GM12878 (cell line): ENCODE measurements around the gene TLE2. TPM values are rescaled to one million over a fixed set of nuclear protein-coding genes. Genes with fewer than 3 reads are reported as not detected.

Experiments
- ATAC-seq: fragments of 200-7000 bp; cut with Tn5 transposase; 3 replicates; pipeline ENCODE4 v1.9.1; 2020; ENCODE audit warnings: mild to moderate bottlenecking, moderate library complexity
- BruUV-seq: library from RNA; stranded (reverse); fragments of 400-500 nt; replicated peaks from 2 replicates; lab custom pipeline; 2021; lab: Mats Ljungman, UMichigan
- CTCF ChIA-PET: fragments of 300-600 bp; sonication (Branson Sonifier 250); formaldehyde crosslinking; extraction: SDS; loops from one replicate; lab custom pipeline; 2021; ENCODE audit warnings: inconsistent platforms; lab: Yijun Ruan, JAX
- POLR2A ChIA-PET: fragments of 350-600 bp; formaldehyde crosslinking; extraction: SDS; loops from one replicate; lab custom pipeline; 2021; ENCODE audit warnings: inconsistent platforms; lab: Charles Lee
- RAD21 ChIA-PET: fragments of 300-600 bp; sonication (Branson Sonifier 250); formaldehyde crosslinking; loops from one replicate; lab custom pipeline; 2023; ENCODE audit warnings: antibody characterized with exemption; ENCODE audit not compliant: unreplicated experiment; lab: Charles Lee
- SMC1A ChIA-PET: fragments of 300-600 bp; sonication (Branson Sonifier 250); formaldehyde crosslinking; loops from one replicate; lab custom pipeline; 2023; ENCODE audit not compliant: unreplicated experiment, uncharacterized antibody; lab: Charles Lee
- DNase-seq: peaks from one replicate; pipeline ENCODE4 v3.0.0-alpha.2; 2011; ENCODE audit warnings: low read depth, low spot score
- FAIRE-seq: peaks from 3 replicates; lab custom pipeline; 2011; peaks lifted over from hg19 to GRCh38; lab: Jason Lieb, UNC
- H2AFZ ChIP-seq: 2 replicates; pipeline ENCODE4 v1.6.0; 2011; ENCODE audit warnings: low read depth, low read length, control low read depth; ENCODE audit not compliant: control insufficient read depth
- H3K27ac ChIP-seq: 2 replicates; pipeline ENCODE4 v1.5.1; 2011; ENCODE audit warnings: control low read depth; ENCODE audit not compliant: control insufficient read depth, insufficient read depth
- H3K27me3 ChIP-seq, 2 experiments: replicated peaks in 1 of 2; 2 replicates each; pipeline versions ENCODE4 v1.6.0 to v1.6.1; 2011; ENCODE audit warnings: low read length in 1 of 2; ENCODE audit not compliant: control insufficient read depth in 2 of 2, insufficient read depth in 2 of 2
- H3K36me3 ChIP-seq, 2 experiments: 2 replicates each; pipeline ENCODE4 v1.5.1; 2011; ENCODE audit warnings: low read length in 1 of 2; ENCODE audit not compliant: control insufficient read depth in 2 of 2, insufficient read depth in 2 of 2
- H3K4me1 ChIP-seq: 2 replicates; pipeline ENCODE4 v1.6.1; 2011; ENCODE audit warnings: mild to moderate bottlenecking, low read length, moderate library complexity, mixed read lengths; ENCODE audit not compliant: control insufficient read depth, insufficient read depth
- H3K4me2 ChIP-seq: 2 replicates; pipeline ENCODE4 v1.6.0; 2011; ENCODE audit warnings: control low read depth; ENCODE audit not compliant: control insufficient read depth, insufficient read depth
- H3K4me3 ChIP-seq: fragments of 200-600 bp; sonication (generic); 2 replicates; pipeline ENCODE4 v1.5.1; 2016
- H3K79me2 ChIP-seq: 2 replicates; pipeline ENCODE4 v1.6.0; 2011; ENCODE audit warnings: low read length; ENCODE audit not compliant: control insufficient read depth, insufficient read depth
- H3K9ac ChIP-seq: 2 replicates; pipeline ENCODE4 v1.8.0; 2011; ENCODE audit warnings: low read length, control low read depth, mixed read lengths; ENCODE audit not compliant: control insufficient read depth, insufficient read depth
- H3K9me3 ChIP-seq: replicated peaks from 3 replicates; pipeline ENCODE4 v1.5.1; 2011; ENCODE audit warnings: mild to moderate bottlenecking, low read length; ENCODE audit not compliant: control insufficient read depth, insufficient read depth
- H4K20me1 ChIP-seq: 2 replicates; pipeline ENCODE4 v1.6.0; 2011; ENCODE audit not compliant: control insufficient read depth, insufficient read depth
- ATF2 ChIP-seq: IDR thresholded peaks from 2 replicates; pipeline ENCODE4 v1.6.1; 2012; ENCODE audit warnings: low read length, inconsistent platforms
- BACH1 ChIP-seq: fragments of 450-650 bp; IDR thresholded peaks from 2 replicates; pipeline ENCODE4 v1.6.1; 2017; ENCODE audit warnings: mild to moderate bottlenecking, borderline replicate concordance
- CHD4 ChIP-seq: fragments of 200-600 bp; sonication (generic); IDR thresholded peaks from 2 replicates; pipeline ENCODE4 v1.6.1; 2016; ENCODE audit warnings: mild to moderate bottlenecking
- CREB1 ChIP-seq: IDR thresholded peaks from 2 replicates; pipeline ENCODE4 v1.6.1; 2012; ENCODE audit warnings: low read depth, mild to moderate bottlenecking, inconsistent platforms
- EZH2 ChIP-seq: IDR thresholded peaks from 2 replicates; pipeline ENCODE4 v1.6.1; 2012; ENCODE audit warnings: low read depth, mild to moderate bottlenecking, control low read depth, inconsistent platforms, low read length, borderline replicate concordance; ENCODE audit not compliant: control insufficient read depth
- MTA3 ChIP-seq: IDR thresholded peaks from 2 replicates; pipeline ENCODE4 v1.6.1; 2012; ENCODE audit warnings: low read length, inconsistent platforms, borderline replicate concordance
- NBN ChIP-seq: fragments of 450-650 bp; IDR thresholded peaks from 2 replicates; pipeline ENCODE4 v1.6.1; 2016
- SMC3 ChIP-seq: IDR thresholded peaks from 2 replicates; pipeline ENCODE4 v1.6.1; 2011; ENCODE audit warnings: low read length, improper control_type of control experiment, borderline replicate concordance
- SREBF1 ChIP-seq: IDR thresholded peaks from 2 replicates; pipeline ENCODE4 v1.6.1; 2012; ENCODE audit warnings: mild to moderate bottlenecking, low read length
- SREBF2 ChIP-seq: IDR thresholded peaks from 2 replicates; pipeline ENCODE4 v1.6.1; 2012; ENCODE audit warnings: mild to moderate bottlenecking, low read length
- ZBED1 ChIP-seq: IDR thresholded peaks from 2 replicates; pipeline ENCODE4 v1.6.1; 2016; ENCODE audit warnings: borderline replicate concordance
- ZBTB11 ChIP-seq: fragments of 450-650 bp; formaldehyde crosslinking; IDR thresholded peaks from 2 replicates; pipeline ENCODE4 v1.5.0; 2022; ENCODE audit warnings: mild to moderate bottlenecking, missing genetic modification characterization
- ZBTB40 ChIP-seq: fragments of 450-650 bp; IDR thresholded peaks from 2 replicates; pipeline ENCODE4 v1.6.1; 2016; ENCODE audit warnings: mild to moderate bottlenecking, moderate library complexity, borderline replicate concordance
- ZNF384 ChIP-seq: IDR thresholded peaks from 2 replicates; pipeline ENCODE4 v1.6.1; 2012; ENCODE audit warnings: low read depth, mild to moderate bottlenecking, low read length, improper control_type of control experiment, borderline replicate concordance
- WGBS: methylation state at CpG from one replicate; pipeline ENCODE4 v1.1.6; 2016; ENCODE audit warnings: low lambda C conversion rate; ENCODE audit not compliant: insufficient replicate concordance, insufficient coverage; ENCODE audit errors: missing lambda C conversion rate; 5-methylcytosine and 5-hydroxymethylcytosine counted together
- in situ Hi-C: fragments of 300-500 bp; cut with MboI; formaldehyde crosslinking; loops from 9 replicates; pipeline ENCODE4 v1.14.3; 2018; ENCODE audit warnings: mixed read lengths
- intact Hi-C: fragments of 100-400 bp; cut with micrococcal nuclease; formaldehyde crosslinking; loops from one replicate; pipeline ENCODE4 v1.14.2; 2022; ENCODE audit not compliant: unreplicated experiment
- polyA plus RNA-seq, 11 experiments: library from polyadenylated mRNA; depleted of rRNA in 4 of 11; unstranded in 6 of 11; stranded (reverse) in 5 of 11; fragments of >200 nt; fragmentation: Nextera tagmentation in 4 of 11; fragmentation: Illumina TruSeq in 1 of 11; extraction: Ambion mirVana in 4 of 11; extraction: Trizol in 1 of 11; gene quantifications; 1 replicate in 1 of 11; 2 replicates in 10 of 11; pipeline versions ENCODE4 v1.2.1 to v1.2.3, GENCODE V29; 2011 to 2016; ENCODE audit warnings: inconsistent platforms in 2 of 11, missing spikeins in 2 of 11, low read depth in 1 of 11
- total RNA-seq, 4 experiments: library from RNA; depleted of rRNA in 3 of 4; stranded (reverse); fragments of >200 nt in 3 of 4; fragmentation: Illumina TruSeq in 1 of 4; extraction: Trizol in 1 of 4; gene quantifications; 2 replicates each; pipeline versions ENCODE4 v1.2.1 to v1.2.3, GENCODE V29; 2013 to 2021

The TLE2 gene
- total and polyA plus RNA-seq, 10 of the 15 experiments (the other 5 are each of a cell fraction or from before 2014, with no cell fraction given), result 0.05 to 0.21 (median 0.11) TPM; not detected in 5

GRCh38 chr19:3005345-3005744, 23.7 kb downstream of the TLE2 start:
- Histone ChIP-seq H3K27ac (no peak overlapping the region), H3K36me3 (no peaks in the 10 kb centered on the region), H2AFZ (no peak overlapping the region), H3K9ac (no peak overlapping the region), H3K4me2 (no peak overlapping the region), H3K4me1 (no peaks in the 10 kb centered on the region; the same call in none of the 2 replicates), H3K79me2 (no peaks in the 10 kb centered on the region), H4K20me1 (no peaks in the 10 kb centered on the region), H3K9me3 (no peaks in the 10 kb centered on the region), H3K4me3 (no peak overlapping the region), H3K27me3 (no peaks in the 10 kb centered on the region)
- in situ Hi-C loops (no loop called here), intact Hi-C loops (no loop called here)
- no peak for ATAC-seq
- SMC1A ChIA-PET, result no interaction called here
- CTCF ChIA-PET, result interaction anchor here (0.6 to 1.8 kb wide), 3 partner anchors 9 to 104 kb away, joined by 3 to 4 read pairs (median 3); no protein-coding TSS in a partner anchor
- 57% methylated on average over 18 of the region's 18 CpGs for WGBS
- no peak for DNase-seq
- POLR2A ChIA-PET, result interaction anchor here (1.3 kb wide), 1 partner anchor 30 kb away, joined by 4 read pairs; no protein-coding TSS in a partner anchor
- FAIRE-seq, result no peak
- no TSS peak for BruUV-seq
- RAD21 ChIA-PET, result no interaction called here
- TF ChIP-seq ZNF384 (no peak), EZH2 (no peak), SMC3 (no peak), CHD4 (no peak), ZBED1 (no peak), ZBTB40 (no peak), ZBTB11 (CRISPR knock-in tag) (no peak), MTA3 (no peak), SREBF1 (no peak), CREB1 (no peak), NBN (no peak), SREBF2 (no peak), BACH1 (no peak), ATF2 (no peak)
